ENCODE measurements around the gene CBLL1. TPM values are rescaled to one million over a fixed set of nuclear protein-coding genes. Genes with fewer than 3 reads are reported as not detected.

The CBLL1 gene
- total and polyA plus RNA-seq, 2 of the 4 experiments (the other 2 are of a cell fraction): 15.6 to 19.0 TPM

DNA sequence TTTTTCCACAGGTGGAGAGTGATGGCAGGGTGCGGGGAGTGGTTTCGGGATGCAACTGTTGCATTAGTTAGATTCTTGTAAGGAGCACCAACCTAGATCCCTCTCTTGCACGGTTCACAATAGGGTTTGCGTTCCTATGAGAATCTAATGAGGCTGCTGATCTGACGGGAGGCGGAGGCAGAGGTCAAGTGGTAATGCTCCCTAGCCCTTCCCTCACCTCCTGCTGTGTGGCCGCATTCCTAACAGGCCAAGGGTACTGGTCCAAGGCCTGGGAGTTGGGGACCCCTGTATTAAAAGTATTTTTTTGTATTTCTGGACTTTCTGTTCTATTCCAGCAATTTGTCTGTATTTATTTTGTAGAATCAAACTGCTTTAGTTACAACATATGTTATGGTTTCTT is 7.2 kb downstream of the CBLL1 start:
- H2BK20ac ChIP-seq (ENCODE audit: low read depth, low read length): no peak overlapping the region
- peaks cover 19% of the 10 kb centered on the region for H3K36me3 ChIP-seq (ENCODE audit: control insufficient read depth, insufficient read depth, low read length)
- no peak overlapping the region for H3K18ac ChIP-seq (ENCODE audit: low read depth, low read length)
- no peak overlapping the region for H2BK15ac ChIP-seq (ENCODE audit: low read depth, low read length)
- in situ Hi-C loops (cut with MboI; ENCODE audit: low sequenced_read_pairs): no loop called here
- no peaks in the 10 kb centered on the region for H3K27me3 ChIP-seq (ENCODE audit: control insufficient read depth, insufficient read depth, low read length)
- ChIA-PET POLR2A (ENCODE audit: unreplicated experiment) (no interaction called here), CTCF (no interaction called here)
- TF ChIP-seq RAD21 (IDR thresholded peaks at IDR 0.05; ENCODE audit: low read length) (no peak), MAZ (IDR thresholded peaks at IDR 0.05; ENCODE audit: borderline replicate concordance, low read depth, low read length) (no peak), MAFK (IDR thresholded peaks at IDR 0.05; ENCODE audit: low read depth, low read length) (no peak)
- TF ChIP-seq, protein P1, sequence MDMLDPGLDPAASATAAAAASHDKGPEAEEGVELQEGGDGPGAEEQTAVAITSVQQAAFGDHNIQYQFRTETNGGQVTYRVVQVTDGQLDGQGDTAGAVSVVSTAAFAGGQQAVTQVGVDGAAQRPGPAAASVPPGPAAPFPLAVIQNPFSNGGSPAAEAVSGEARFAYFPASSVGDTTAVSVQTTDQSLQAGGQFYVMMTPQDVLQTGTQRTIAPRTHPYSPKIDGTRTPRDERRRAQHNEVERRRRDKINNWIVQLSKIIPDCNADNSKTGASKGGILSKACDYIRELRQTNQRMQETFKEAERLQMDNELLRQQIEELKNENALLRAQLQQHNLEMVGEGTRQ (IDR thresholded peaks at IDR 0.05; ENCODE audit: low read depth, low read length): no peak
- no peak overlapping the region for H3K14ac ChIP-seq (replicated peaks; ENCODE audit: low read depth, low read length)
- no peak overlapping the region for H3K4me3 ChIP-seq (ENCODE audit: insufficient read depth, low read depth, low read length)
- intact Hi-C loops (cut with micrococcal nuclease): no loop called here
- no peak overlapping the region for H4K5ac ChIP-seq (ENCODE audit: low read depth, low read length)
- no peaks in the 10 kb centered on the region for H3K4me1 ChIP-seq (ENCODE audit: control insufficient read depth, insufficient read depth, low read length)
- H3K4me2 ChIP-seq (ENCODE audit: low read depth, low read length): no peak overlapping the region
- peaks cover 2% of the 10 kb centered on the region; the same call in 1 of the 2 replicates for H3K9me1 ChIP-seq (ENCODE audit: insufficient read depth, low read length)
- no peak overlapping the region for H3K9ac ChIP-seq (ENCODE audit: low read depth, low read length)
- no peak overlapping the region for H4K8ac ChIP-seq (ENCODE audit: low read depth in 2 of 2, low read length in 2 of 2)
- DNase-seq: no peak
- no peak overlapping the region for H3K27ac ChIP-seq (ENCODE audit: insufficient read depth, low read length)
- no peak overlapping the region for H2AFZ ChIP-seq (replicated peaks; ENCODE audit: low read length, poor library complexity)
- no peak overlapping the region for H3K4ac ChIP-seq (ENCODE audit: low read depth, low read length)
- no peaks in the 10 kb centered on the region for H3K9me3 ChIP-seq (ENCODE audit: control insufficient read depth, insufficient read depth, low read length)
- H4K20me1 ChIP-seq (ENCODE audit: insufficient read depth, low read length): peaks cover 23% of the 10 kb centered on the region
- H2AK9ac ChIP-seq (replicated peaks; ENCODE audit: low read depth, low read length, poor library complexity): no peak overlapping the region
- no TSS peak for BruUV-seq (replicated peaks)
- H3K79me1 ChIP-seq (ENCODE audit: low read depth in 1 of 2, low read length in 2 of 2): peaks cover 14 to 26% of the 10 kb centered on the region in 2 experiments
- ATAC-seq (ENCODE audit: low read depth): no peak
- no peak overlapping the region for H4K91ac ChIP-seq (ENCODE audit: insufficient read depth, low read depth, low read length)
- H2BK5ac ChIP-seq (ENCODE audit: low read depth, low read length, poor library complexity, severe bottlenecking): no peak overlapping the region
- no peak overlapping the region for H2AK5ac ChIP-seq (ENCODE audit: low read depth, low read length)
- WGBS, 2 experiments (ENCODE audit: extremely low coverage in 2 of 2, insufficient read length in 1 of 2): no CpG with 5 or more reads among the region's 7 CpGs
- H3K23ac ChIP-seq (ENCODE audit: low read depth, low read length): no peak overlapping the region
- H2BK120ac ChIP-seq (ENCODE audit: low read depth, low read length): no peak overlapping the region
- dilution Hi-C loops (cut with HindIII; ENCODE audit: low sequenced_read_pairs, unreplicated experiment): no loop called here
- H3K56ac ChIP-seq (ENCODE audit: extremely low read depth, insufficient read depth, low read length): no peak overlapping the region

All from IMR-90 (cell line).